ENCODE data around the gene COBL.

Gene COBL

GRCh38 chr7:51081270-51081890 lies 235.2 kb downstream of the COBL start:
- no peak for TF ChIP-seq CTCF (IDR thresholded peaks at IDR 0.05; ENCODE audit: extremely low read depth, missing control alignments)
- no peak for DNase-seq (ENCODE audit: low spot score)

- TF ChIP-seq CTCF (IDR thresholded peaks at IDR 0.05; ENCODE audit: extremely low read depth, missing control alignments), result no peak
- no peak for DNase-seq (ENCODE audit: low spot score)
Observed at GRCh38 chr7:51080622-51081269, 235.9 kb downstream of the COBL start.

- TF ChIP-seq CTCF (IDR thresholded peaks at IDR 0.05; ENCODE audit: extremely low read depth, missing control alignments), result no peak
Observed at GRCh38 chr7:51080216-51080615, 236.4 kb downstream of the COBL start.

GRCh38 chr7:51079494-51079893 lies 237.1 kb downstream of the COBL start:
- no peak for DNase-seq (ENCODE audit: low spot score)
- no peak for TF ChIP-seq CTCF (IDR thresholded peaks at IDR 0.05; ENCODE audit: extremely low read depth, missing control alignments)

More at GRCh38 chr7:51080216-51080615, 236.4 kb downstream of the COBL start:
- DNase-seq (ENCODE audit: low spot score), result no peak

- DNase-seq (ENCODE audit: low spot score), result no peak
- no peak for TF ChIP-seq CTCF (IDR thresholded peaks at IDR 0.05; ENCODE audit: extremely low read depth, missing control alignments)
Observed at GRCh38 chr7:51078653-51079052, 238.0 kb downstream of the COBL start.

- TF ChIP-seq CTCF (IDR thresholded peaks at IDR 0.05; ENCODE audit: extremely low read depth, missing control alignments), result no peak
- no peak for DNase-seq (ENCODE audit: low spot score)
Observed at GRCh38 chr7:51077987-51078370, 238.6 kb downstream of the COBL start.

- no peak for DNase-seq (ENCODE audit: low spot score)
- TF ChIP-seq CTCF (IDR thresholded peaks at IDR 0.05; ENCODE audit: extremely low read depth, missing control alignments), result no peak
Observed at GRCh38 chr7:51077316-51077986, 239.2 kb downstream of the COBL start.
